H1 (cell line): ENCODE measurements around the gene UBE3C. TPM values are rescaled to one million over a fixed set of nuclear protein-coding genes. Genes with fewer than 3 reads are reported as not detected.

Source experiments
- CTCF ChIA-PET: fragments of 300-600 bp; sonication (Branson Sonifier 250); formaldehyde crosslinking; loops from one replicate; lab custom pipeline; 2021; ENCODE audit not compliant: partially characterized antibody; lab: Charles Lee
- POLR2A ChIA-PET: fragments of 300-600 bp; sonication (Branson Sonifier 250); formaldehyde crosslinking; loops from one replicate; lab custom pipeline; 2021; ENCODE audit warnings: inconsistent platforms; ENCODE audit not compliant: partially characterized antibody; lab: Charles Lee
- DNase-seq, 2 experiments: peaks; one replicate each; pipeline versions ENCODE4 v3.0.0 to v3.0.0-alpha.2; 2010 to 2022; ENCODE audit warnings: low spot score in 2 of 2, low read depth in 1 of 2, mixed read lengths in 1 of 2
- FAIRE-seq: peaks from 2 replicates; lab custom pipeline; 2011; peaks lifted over from hg19 to GRCh38; lab: Jason Lieb, UNC
- H2AFZ ChIP-seq: 2 replicates; pipeline ENCODE4 v1.8.1; 2012; ENCODE audit warnings: low read length, inconsistent platforms
- H2AK5ac ChIP-seq: 2 replicates; pipeline ENCODE4 v1.6.1; 2013; ENCODE audit warnings: low read depth, low read length
- H2BK120ac ChIP-seq: replicated peaks from 2 replicates; pipeline ENCODE3; 2013; ENCODE audit warnings: low read depth, low read length, inconsistent platforms
- H2BK12ac ChIP-seq: 2 replicates; pipeline ENCODE4 v1.6.1; 2013; ENCODE audit warnings: low read depth, low read length
- H2BK15ac ChIP-seq: 2 replicates; pipeline ENCODE4 v1.6.1; 2013; ENCODE audit warnings: low read length
- H2BK20ac ChIP-seq: 2 replicates; pipeline ENCODE4 v1.6.1; 2013; ENCODE audit warnings: low read length
- H2BK5ac ChIP-seq: 2 replicates; pipeline ENCODE4 v1.6.1; 2013; ENCODE audit warnings: low read depth, low read length
- H3K14ac ChIP-seq: 2 replicates; pipeline ENCODE4 v1.6.1; 2013; ENCODE audit warnings: inconsistent platforms; ENCODE audit not compliant: insufficient read length
- H3K18ac ChIP-seq: 2 replicates; pipeline ENCODE4 v1.6.1; 2013; ENCODE audit warnings: low read length; ENCODE audit errors: extremely low read depth
- H3K23ac ChIP-seq: 2 replicates; pipeline ENCODE4 v1.6.1; 2013; ENCODE audit warnings: inconsistent platforms; ENCODE audit not compliant: insufficient read length
- H3K23me2 ChIP-seq: 2 replicates; pipeline ENCODE4 v1.6.1; 2013; ENCODE audit warnings: low read depth, low read length
- H3K27ac ChIP-seq: 2 replicates; pipeline ENCODE4 v1.6.1; 2011; ENCODE audit warnings: low read depth, low read length, inconsistent platforms
- H3K27me3 ChIP-seq, 4 experiments: replicated peaks in 1 of 4; 1 replicate in 1 of 4; 2 replicates in 3 of 4; pipeline versions ENCODE4 v1.6.1 to v1.8.1; 2011 to 2013; ENCODE audit warnings: low read length in 3 of 4, mild to moderate bottlenecking in 3 of 4, inconsistent platforms in 2 of 4, mixed read lengths in 2 of 4, moderate library complexity in 1 of 4; ENCODE audit not compliant: control insufficient read depth in 3 of 4, insufficient read depth in 3 of 4; ENCODE audit errors: extremely low read depth in 1 of 4
- H3K36me3 ChIP-seq, 4 experiments: 2 replicates each; pipeline versions ENCODE4 v1.6.1 to v1.8.1; 2011 to 2013; ENCODE audit warnings: mild to moderate bottlenecking in 4 of 4, low read length in 3 of 4, moderate library complexity in 2 of 4, control low read depth in 1 of 4, inconsistent platforms in 1 of 4; ENCODE audit not compliant: insufficient read depth in 4 of 4, control insufficient read depth in 2 of 4
- H3K4ac ChIP-seq: replicated peaks from 2 replicates; pipeline ENCODE3; 2013; ENCODE audit warnings: low read length, low read depth, mixed read lengths, inconsistent platforms; ENCODE audit not compliant: insufficient read length
- H3K4me1 ChIP-seq, 4 experiments: replicated peaks in 1 of 4; 1 replicate in 1 of 4; 2 replicates in 3 of 4; pipeline versions ENCODE4 v1.6.1 to v1.8.1; 2011 to 2013; ENCODE audit warnings: low read length in 3 of 4, inconsistent platforms in 2 of 4, mixed read lengths in 1 of 4; ENCODE audit not compliant: insufficient read depth in 4 of 4, control insufficient read depth in 3 of 4
- H3K4me2 ChIP-seq, 2 experiments: 2 replicates each; pipeline versions ENCODE4 v1.6.1 to v1.8.1; 2011 to 2013; ENCODE audit warnings: low read depth in 2 of 2, low read length in 2 of 2, control low read depth in 1 of 2, inconsistent platforms in 1 of 2, mild to moderate bottlenecking in 1 of 2; ENCODE audit not compliant: insufficient read depth in 1 of 2
- H3K4me3 ChIP-seq, 4 experiments: fragments of 200-600, 300-600 bp in 1 of 4; sonication (generic), shearing (Covaris generic), sonication (Bioruptor Twin) in 1 of 4; 2 replicates each; pipeline versions ENCODE4 v1.5.1 to v1.8.1; 2011 to 2016; ENCODE audit warnings: low read length in 4 of 4, low read depth in 3 of 4, control low read depth in 2 of 4, inconsistent platforms in 2 of 4, mild to moderate bottlenecking in 2 of 4, mixed read lengths in 1 of 4, moderate library complexity in 1 of 4; ENCODE audit not compliant: insufficient read depth in 2 of 4; ENCODE audit errors: extremely low read depth in 1 of 4
- H3K56ac ChIP-seq: replicated peaks from 2 replicates; pipeline ENCODE3; 2013; ENCODE audit warnings: low read depth, mild to moderate bottlenecking, mixed read lengths, low read length, inconsistent platforms; ENCODE audit not compliant: insufficient read length
- H3K79me1 ChIP-seq: 2 replicates; pipeline ENCODE4 v1.6.1; 2013; ENCODE audit warnings: low read depth, low read length, control low read depth
- H3K79me2 ChIP-seq, 2 experiments: 2 replicates each; pipeline versions ENCODE4 v1.6.1 to v1.8.1; 2012 to 2013; ENCODE audit warnings: low read length in 2 of 2, mild to moderate bottlenecking in 2 of 2, inconsistent platforms in 1 of 2; ENCODE audit not compliant: insufficient read depth in 2 of 2, control insufficient read depth in 1 of 2
- H3K9ac ChIP-seq, 4 experiments: replicated peaks in 1 of 4; 1 replicate in 1 of 4; 2 replicates in 3 of 4; pipeline versions ENCODE4 v1.6.1 to v1.8.1; 2011 to 2013; ENCODE audit warnings: low read depth in 3 of 4, low read length in 3 of 4, control low read depth in 2 of 4, mild to moderate bottlenecking in 2 of 4, moderate library complexity in 2 of 4, inconsistent platforms in 1 of 4; ENCODE audit errors: extremely low read depth in 1 of 4
- H3K9me3 ChIP-seq, 2 experiments: 2 replicates each; pipeline versions ENCODE4 v1.6.1 to v1.8.1; 2012 to 2013; ENCODE audit warnings: mild to moderate bottlenecking in 2 of 2, moderate library complexity in 2 of 2, control low read depth in 1 of 2, inconsistent platforms in 1 of 2, low read depth in 1 of 2, low read length in 1 of 2, mixed read lengths in 1 of 2; ENCODE audit not compliant: insufficient read depth in 2 of 2
- H4K20me1 ChIP-seq, 2 experiments: replicated peaks in 1 of 2; 2 replicates each; pipeline versions ENCODE3 to v1.8.1; 2011 to 2013; ENCODE audit warnings: inconsistent platforms in 2 of 2, low read length in 2 of 2, mild to moderate bottlenecking in 1 of 2; ENCODE audit not compliant: insufficient read depth in 2 of 2, control insufficient read depth in 1 of 2
- H4K5ac ChIP-seq: 2 replicates; pipeline ENCODE4 v1.6.1; 2013; ENCODE audit warnings: low read length, low read depth, mixed read lengths, inconsistent platforms; ENCODE audit not compliant: insufficient read length
- H4K8ac ChIP-seq: 2 replicates; pipeline ENCODE4 v1.8.0; 2013; ENCODE audit warnings: mild to moderate bottlenecking, moderate library complexity, low read length, inconsistent platforms; ENCODE audit not compliant: insufficient read depth; ENCODE audit errors: extremely low read depth
- H4K91ac ChIP-seq: replicated peaks from 2 replicates; pipeline ENCODE3; 2013; ENCODE audit warnings: low read length, mixed read lengths, inconsistent platforms; ENCODE audit not compliant: insufficient read length
- ATF3 ChIP-seq: IDR thresholded peaks from 2 replicates; pipeline ENCODE4 v1.6.1; 2011; ENCODE audit warnings: low read depth, mild to moderate bottlenecking, low read length; ENCODE audit not compliant: insufficient read depth
- BCL11A ChIP-seq, 2 experiments: IDR thresholded peaks; one replicate each; pipeline ENCODE4 v1.6.1; 2011; ENCODE audit warnings: low read depth in 2 of 2, low read length in 2 of 2, mild to moderate bottlenecking in 2 of 2
- BRCA1 ChIP-seq: IDR thresholded peaks from 2 replicates; pipeline ENCODE4 v1.6.1; 2012; ENCODE audit warnings: low read depth, low read length, improper control_type of control experiment
- CHD2 ChIP-seq: IDR thresholded peaks from 2 replicates; pipeline ENCODE4 v1.6.1; 2012; ENCODE audit warnings: low read length, improper control_type of control experiment
- FOSL1 ChIP-seq: IDR thresholded peaks from 2 replicates; pipeline ENCODE4 v1.6.1; 2011; ENCODE audit warnings: mild to moderate bottlenecking, low read depth, low read length, moderate library complexity; ENCODE audit not compliant: insufficient read depth
- GTF2F1 ChIP-seq: IDR thresholded peaks from 2 replicates; pipeline ENCODE4 v1.6.1; 2012; ENCODE audit warnings: low read depth, low read length, improper control_type of control experiment, borderline replicate concordance
- NRF1 ChIP-seq: IDR thresholded peaks from 2 replicates; pipeline ENCODE4 v1.6.1; 2011; ENCODE audit warnings: mild to moderate bottlenecking, low read depth, low read length, improper control_type of control experiment
- POLR2A ChIP-seq, 2 experiments: IDR thresholded peaks; 1 replicate in 1 of 2; 2 replicates in 1 of 2; pipeline ENCODE4 v1.6.1; 2011; ENCODE audit warnings: low read depth in 2 of 2, low read length in 2 of 2, mild to moderate bottlenecking in 2 of 2; ENCODE audit errors: control extremely low read depth in 1 of 2
- POLR2AphosphoS5 ChIP-seq: IDR thresholded peaks from 2 replicates; pipeline ENCODE4 v1.6.1; 2011; ENCODE audit warnings: low read depth, low read length
- RNF2 ChIP-seq: fragments of 200-900, 300-1000 bp; sonication (generic); IDR thresholded peaks from 2 replicates; pipeline ENCODE4 v1.7.1; 2016; ENCODE audit warnings: borderline replicate concordance, low read depth, mild to moderate bottlenecking, antibody characterized with exemption, low read length; ENCODE audit not compliant: poor library complexity, severe bottlenecking; ENCODE audit errors: missing control alignments
- TCF12 ChIP-seq: IDR thresholded peaks from 2 replicates; pipeline ENCODE4 v1.6.1; 2011; ENCODE audit warnings: low read depth, mild to moderate bottlenecking, low read length
- WGBS, 2 experiments: shearing (Covaris generic) in 1 of 2; methylation state at CpG; one replicate each; pipeline versions ENCODE4 v1.1.6 to v1.1.7; 2013 to 2015; ENCODE audit warnings: low lambda C conversion rate in 2 of 2, mixed read lengths in 2 of 2, inconsistent platforms in 1 of 2, low coverage in 1 of 2, missing lambda C conversion rate in 1 of 2; ENCODE audit not compliant: insufficient replicate concordance in 2 of 2, insufficient coverage in 1 of 2, insufficient read length in 1 of 2; ENCODE audit errors: extremely low coverage in 1 of 2, missing lambda C conversion rate in 1 of 2; 5-methylcytosine and 5-hydroxymethylcytosine counted together
- polyA plus RNA-seq, 7 experiments: library from polyadenylated mRNA; depleted of rRNA in 3 of 7; stranded (reverse) in 5 of 7; unstranded in 2 of 7; fragments of >200 nt in 5 of 7; fragments of 200-250 nt in 2 of 7; gene quantifications; 1 replicate in 5 of 7; 2 replicates in 1 of 7; 4 replicates in 1 of 7; pipeline versions ENCODE4 v1.2.1 to v1.2.3, GENCODE V29; 2011 to 2013; ENCODE audit warnings: missing spikeins in 2 of 7, mixed read lengths in 2 of 7
- total RNA-seq: library from RNA; stranded (reverse); fragmentation: NEBNext Ultra II Directional; extraction: Animal tissue kit (Norgen Biotek cat#: 25700); gene quantifications from 2 replicates; pipeline ENCODE4 v1.2.1, GENCODE V29; 2021

Gene UBE3C
- total and polyA plus RNA-seq, 2 of the 8 experiments (the other 6 are each of a cell fraction or from before 2014, with no cell fraction given) = 32.0 to 54.1 TPM

GRCh38 chr7:157276731-157277562, 138.2 kb downstream of the UBE3C start:
- ChIA-PET POLR2A (interaction anchor here (1.1 kb wide), 2 partner anchors 63 to 247 kb away, joined by 3 to 6 read pairs; no protein-coding TSS in a partner anchor), CTCF (no interaction called here)
- 91% methylated on average over 21 of the region's 21 CpGs; no CpG with 5 or more reads in 1 of the 2 experiments for WGBS, 2 experiments
- no peak overlapping the region for H3K4me3 ChIP-seq
- no peak for FAIRE-seq
- peaks cover 0 to 2% of the 10 kb centered on the region in 2 experiments for H4K20me1 ChIP-seq
- no peak overlapping the region for H3K27ac ChIP-seq
- no peak overlapping the region for H3K4ac ChIP-seq
- H2BK120ac ChIP-seq = peak overlapping the region; percentile 65
- H3K18ac ChIP-seq = peak overlapping the region; percentile 60; the same call in 1 of the 2 replicates
- peak overlapping the region; percentile 62; the same call in 1 of the 2 replicates for H2BK12ac ChIP-seq
- no peak overlapping the region; the same call in 1 of the 2 replicates for H2AK5ac ChIP-seq
- no peaks in the 10 kb centered on the region for H3K36me3 ChIP-seq
- DNase-seq = peak in 1 of 2 experiments; percentile 46
- H3K23me2 ChIP-seq = no peaks in the 10 kb centered on the region
- H4K91ac ChIP-seq = peak overlapping the region; percentile 11
- peak overlapping the region; percentile 61; the same call in 1 of the 2 replicates for H2BK15ac ChIP-seq
- H4K5ac ChIP-seq = no peak overlapping the region
- H3K56ac ChIP-seq = no peak overlapping the region
- peak overlapping the region; percentile 8; the same call in 1 of the 2 replicates for H2AFZ ChIP-seq
- H3K14ac ChIP-seq = no peak overlapping the region
- H2BK20ac ChIP-seq = peak overlapping the region; percentile 21; the same call in 1 of the 2 replicates
- H3K79me2 ChIP-seq = no peaks in the 10 kb centered on the region
- H2BK5ac ChIP-seq = peak overlapping the region; percentile 49; the same call in 1 of the 2 replicates
- no peaks in the 10 kb centered on the region for H3K9me3 ChIP-seq
- no peaks in the 10 kb centered on the region for H3K27me3 ChIP-seq
- H3K4me2 ChIP-seq = no peak overlapping the region
- no peak overlapping the region for H3K9ac ChIP-seq
- no peaks in the 10 kb centered on the region for H3K79me1 ChIP-seq
- peak overlapping the region; percentile 31; the same call in 1 of the 2 replicates for H4K8ac ChIP-seq
- H3K23ac ChIP-seq = no peak overlapping the region
- peaks cover 0 to 7% (median 3%) of the 10 kb centered on the region in 4 experiments; a peak in 5 of 7 replicates for H3K4me1 ChIP-seq
- TF ChIP-seq NRF1 = no peak
- TF ChIP-seq POLR2AphosphoS5 = no peak
- TF ChIP-seq TCF12 = no peak
- TF ChIP-seq RNF2 = no peak
- TF ChIP-seq POLR2A (IDR thresholded peaks at IDR 0.05; ENCODE audit: control extremely low read depth in 1 of 2, low read depth in 2 of 2, low read length in 2 of 2) = no peak
- no peak for TF ChIP-seq GTF2F1
- TF ChIP-seq BCL11A (IDR thresholded peaks at IDR 0.05; ENCODE audit: low read depth in 2 of 2, low read length in 2 of 2) = no peak
- TF ChIP-seq CHD2 = no peak
- TF ChIP-seq FOSL1 = no peak
- no peak for TF ChIP-seq ATF3
- no peak for TF ChIP-seq BRCA1
